ENCODE data around the gene ARID1A.

DNA sequence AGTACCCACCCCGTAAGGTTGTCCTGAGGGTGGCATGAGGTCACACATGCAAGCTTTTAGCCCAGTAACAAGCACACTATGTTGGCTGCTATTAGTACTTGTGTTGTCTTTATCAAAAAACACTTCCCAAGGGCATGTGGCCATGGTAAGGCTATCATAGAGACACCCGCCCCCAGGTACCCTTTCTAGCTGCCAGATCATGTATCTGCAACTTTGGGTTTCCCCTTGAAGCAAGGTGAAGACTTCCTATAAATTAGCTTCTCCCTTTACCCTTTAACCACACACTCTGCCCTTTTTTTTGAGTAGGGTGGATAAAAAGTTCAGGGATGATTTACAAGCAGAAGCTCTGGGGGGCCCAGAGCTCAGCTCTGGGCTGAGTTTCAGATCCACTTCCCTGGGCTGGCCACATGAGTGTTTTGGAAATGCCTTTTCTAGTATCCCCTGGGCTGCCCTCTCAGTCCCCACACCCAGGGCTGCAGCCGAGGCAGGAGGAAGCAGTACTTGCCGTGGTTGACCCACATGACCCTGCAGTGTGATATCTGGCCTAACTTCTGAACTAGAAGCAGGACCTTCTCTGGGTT lies 132.7 kb downstream of the ARID1A start:
- TF ChIP-seq POLR2A (IDR thresholded peaks at IDR 0.05), result no peak
- TF ChIP-seq, protein P1, sequence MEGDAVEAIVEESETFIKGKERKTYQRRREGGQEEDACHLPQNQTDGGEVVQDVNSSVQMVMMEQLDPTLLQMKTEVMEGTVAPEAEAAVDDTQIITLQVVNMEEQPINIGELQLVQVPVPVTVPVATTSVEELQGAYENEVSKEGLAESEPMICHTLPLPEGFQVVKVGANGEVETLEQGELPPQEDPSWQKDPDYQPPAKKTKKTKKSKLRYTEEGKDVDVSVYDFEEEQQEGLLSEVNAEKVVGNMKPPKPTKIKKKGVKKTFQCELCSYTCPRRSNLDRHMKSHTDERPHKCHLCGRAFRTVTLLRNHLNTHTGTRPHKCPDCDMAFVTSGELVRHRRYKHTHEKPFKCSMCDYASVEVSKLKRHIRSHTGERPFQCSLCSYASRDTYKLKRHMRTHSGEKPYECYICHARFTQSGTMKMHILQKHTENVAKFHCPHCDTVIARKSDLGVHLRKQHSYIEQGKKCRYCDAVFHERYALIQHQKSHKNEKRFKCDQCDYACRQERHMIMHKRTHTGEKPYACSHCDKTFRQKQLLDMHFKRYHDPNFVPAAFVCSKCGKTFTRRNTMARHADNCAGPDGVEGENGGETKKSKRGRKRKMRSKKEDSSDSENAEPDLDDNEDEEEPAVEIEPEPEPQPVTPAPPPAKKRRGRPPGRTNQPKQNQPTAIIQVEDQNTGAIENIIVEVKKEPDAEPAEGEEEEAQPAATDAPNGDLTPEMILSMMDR (IDR thresholded peaks at IDR 0.05), result no peak

All from right lobe of liver (tissue), 4 donors.